Upper lobe of right lung (tissue), 1 donor: Measurements from ENCODE around the gene SEC24B. TPM values are rescaled to one million over a fixed set of nuclear protein-coding genes. Genes with fewer than 3 reads are reported as not detected.
"Not testable (repeated sequence)": the region's sequence is repeated elsewhere in the genome, so short reads cannot be mapped to it uniquely, and the experiment has no call there.

Source experiments
- ATAC-seq: fragments of 200-7000 bp; cut with Tn5 transposase; one replicate; pipeline ENCODE4 v1.9.1; 2020; ENCODE audit warnings: mild to moderate bottlenecking, moderate library complexity
- DNase-seq: peaks from one replicate; pipeline ENCODE4 v3.0.0-alpha.2; 2020
- H3K27ac ChIP-seq: fragments of 200-600 bp; one replicate; pipeline ENCODE4 v1.8.0; 2022
- H3K27me3 ChIP-seq: fragments of 200-600 bp; one replicate; pipeline ENCODE4 v1.8.0; 2022; ENCODE audit warnings: mild to moderate bottlenecking
- H3K36me3 ChIP-seq: fragments of 200-600 bp; one replicate; pipeline ENCODE4 v1.8.0; 2022
- H3K4me1 ChIP-seq: fragments of 200-600 bp; one replicate; pipeline ENCODE4 v1.8.0; 2022
- H3K4me3 ChIP-seq: fragments of 200-600 bp; one replicate; pipeline ENCODE4 v1.8.0; 2022; ENCODE audit warnings: mild to moderate bottlenecking
- H3K9me3 ChIP-seq: fragments of 200-600 bp; one replicate; pipeline ENCODE4 v1.8.0; 2022
- CTCF ChIP-seq: fragments of 200-600 bp; IDR thresholded peaks from one replicate; pipeline ENCODE4 v1.8.0; 2022; ENCODE audit warnings: antibody characterized with exemption
- intact Hi-C: fragments of 100-400 bp; cut with DNase I; formaldehyde crosslinking; loops from one replicate; pipeline ENCODE4 v1.11.0; 2022
- total RNA-seq: library from RNA; stranded (reverse); fragmentation: NEBNext Ultra II Directional; extraction: Animal tissue kit (Norgen Biotek cat#: 25700); gene quantifications from one replicate; pipeline ENCODE4 v1.2.1, GENCODE V29; 2021
- donor health status: DM: no; HTN: yes; CAD: no; lungs with severe emphysema.

The SEC24B gene
- total RNA-seq, 1 donor from 2014 or later, result 34.6 TPM

- Histone ChIP-seq H3K4me1 (no peaks in the 10 kb centered on the region), H3K36me3 (no peaks in the 10 kb centered on the region), H3K27me3 (no peaks in the 10 kb centered on the region), H3K9me3 (no peaks in the 10 kb centered on the region), H3K27ac (no peak overlapping the region), H3K4me3 (no peak overlapping the region)
- ATAC-seq (no peak), DNase-seq (no peak)
- no peak for TF ChIP-seq CTCF
- intact Hi-C loops, result no loop called here
Measured at GRCh38 chr4:109572154-109572553, 138.5 kb downstream of the SEC24B start.

DNA sequence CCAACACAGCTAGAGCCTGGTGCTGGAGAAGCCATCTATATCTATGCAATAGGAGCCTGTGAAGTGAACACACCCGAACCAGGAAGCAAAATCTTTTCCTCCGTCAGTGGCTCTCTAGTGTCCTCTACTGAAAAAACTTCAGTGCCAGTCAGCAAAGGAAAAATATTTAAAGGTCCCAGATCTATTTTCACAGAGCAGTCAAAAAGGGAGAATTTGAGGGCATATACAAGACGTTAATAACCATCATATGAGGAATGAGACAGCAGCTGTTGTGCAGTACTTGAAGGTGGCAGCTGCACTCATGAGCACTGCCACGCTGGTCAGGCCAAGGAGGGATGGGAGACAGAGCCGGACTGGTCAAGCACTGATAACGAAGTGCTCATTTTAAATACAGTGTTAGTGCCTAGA is 140.8 kb downstream of the SEC24B start:
- intact Hi-C loops, result no loop called here
- Histone ChIP-seq H3K27me3 (no peaks in the 10 kb centered on the region), H3K9me3 (no peaks in the 10 kb centered on the region), H3K4me1 (no peaks in the 10 kb centered on the region), H3K27ac (no peak overlapping the region), H3K36me3 (no peaks in the 10 kb centered on the region), H3K4me3 (no peak overlapping the region)
- DNase-seq (no peak), ATAC-seq (peak; percentile 79)
- peak; percentile 36 for TF ChIP-seq CTCF

- no peaks in the 10 kb centered on the region for H3K4me1 ChIP-seq
- no peaks in the 10 kb centered on the region for H3K36me3 ChIP-seq
- TF ChIP-seq CTCF, result no peak
- DNase-seq (no peak), ATAC-seq (no peak)
- H3K4me3 ChIP-seq, result no peak overlapping the region
- H3K27me3 ChIP-seq, result no peaks in the 10 kb centered on the region
- intact Hi-C loops, result no loop called here
- no peaks in the 10 kb centered on the region for H3K9me3 ChIP-seq
- H3K27ac ChIP-seq, result no peak overlapping the region
Measured at GRCh38 chr4:109574931-109575804, 141.6 kb downstream of the SEC24B start.

DNA sequence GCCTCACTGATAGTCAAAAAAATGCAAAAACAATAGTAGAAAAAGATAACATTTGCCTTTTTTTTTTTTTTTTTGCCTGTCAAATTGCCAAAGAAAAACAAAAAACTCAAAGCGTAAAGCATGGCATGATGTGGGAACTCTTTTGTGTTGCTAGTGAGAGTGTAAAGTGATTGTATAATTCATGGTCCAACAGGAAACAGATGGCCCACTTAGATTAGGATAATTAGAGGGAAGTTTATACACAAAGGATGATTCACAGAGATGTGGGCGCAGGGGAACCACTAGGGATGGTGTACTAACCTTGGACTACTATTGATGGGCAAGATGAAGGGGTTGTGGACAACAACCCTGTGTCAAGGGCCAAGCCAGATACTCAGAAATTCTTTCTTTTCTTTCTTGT is 142.8 kb downstream of the SEC24B start:
- Histone ChIP-seq H3K27me3 (no peaks in the 10 kb centered on the region), H3K4me3 (no peak overlapping the region), H3K4me1 (no peaks in the 10 kb centered on the region), H3K36me3 (no peaks in the 10 kb centered on the region), H3K27ac (no peak overlapping the region), H3K9me3 (no peaks in the 10 kb centered on the region)
- no peak for TF ChIP-seq CTCF
- no peak for DNase-seq
- peak; percentile 69 for ATAC-seq
- intact Hi-C loops, result no loop called here

DNA sequence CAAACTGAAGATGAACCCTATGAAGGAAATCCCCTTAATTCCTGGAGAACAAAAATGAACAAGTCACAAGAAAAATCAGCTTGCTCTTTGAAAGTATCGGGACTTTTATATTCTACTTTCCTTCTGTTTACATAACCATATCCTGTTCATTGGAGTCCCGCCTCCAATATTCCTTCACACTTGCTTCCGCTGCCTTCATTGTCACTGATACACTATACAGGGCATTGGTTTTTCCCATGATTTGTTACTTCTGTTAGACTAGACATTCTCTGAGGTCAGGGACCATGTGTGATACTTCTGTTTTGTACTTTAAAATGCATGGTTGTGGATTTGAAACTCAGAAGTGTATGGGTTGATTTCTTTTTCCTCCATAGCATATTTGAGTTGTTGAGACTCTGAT is 145.2 kb downstream of the SEC24B start:
- no peaks in the 10 kb centered on the region for H3K27me3 ChIP-seq
- DNase-seq, result no peak
- no peak overlapping the region for H3K27ac ChIP-seq
- intact Hi-C loops, result no loop called here
- H3K4me3 ChIP-seq, result no peak overlapping the region
- H3K36me3 ChIP-seq, result no peaks in the 10 kb centered on the region
- H3K4me1 ChIP-seq, result no peaks in the 10 kb centered on the region
- H3K9me3 ChIP-seq, result no peaks in the 10 kb centered on the region
- no peak for TF ChIP-seq CTCF
- no peak for ATAC-seq

DNA sequence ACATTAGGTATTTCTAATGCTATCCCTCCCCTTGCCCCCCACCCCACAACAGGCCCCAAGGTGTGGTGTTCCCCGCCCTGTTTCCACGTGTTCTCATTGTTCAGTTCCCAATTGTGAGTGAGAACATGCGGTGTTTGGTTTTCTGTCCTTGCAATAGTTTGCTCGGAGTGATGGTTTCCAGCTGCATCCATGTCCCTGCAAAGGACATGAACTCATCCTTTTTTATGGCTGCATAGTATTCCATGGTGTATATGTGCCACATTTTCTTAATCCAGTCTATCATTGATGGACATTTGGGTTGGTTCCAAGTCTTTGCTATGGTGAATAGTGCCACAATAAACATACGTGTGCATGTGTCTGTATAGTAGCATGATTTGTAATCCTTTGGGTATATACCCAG is 146.4 kb downstream of the SEC24B start:
- H3K36me3 ChIP-seq, H3K4me1 ChIP-seq, ATAC-seq, DNase-seq, H3K9me3 ChIP-seq, H3K27ac ChIP-seq, intact Hi-C loops, H3K27me3 ChIP-seq, H3K4me3 ChIP-seq: not testable (repeated sequence)
